ENCODE results near the gene SMIM35. TPM values are rescaled to one million over a fixed set of nuclear protein-coding genes. Genes with fewer than 3 reads are reported as not detected.

SMIM35 gene
- polyA plus RNA-seq, 3 donors from 2014 or later: 0.49 to 1.1 TPM; not detected in 1

GRCh38 chr11:118117790-118118601 lies 31.2 kb upstream of the SMIM35 start:
- Mint-ChIP-seq H3K4me1 (no peaks in the 10 kb centered on the region), H3K27ac (no peak overlapping the region), H3K36me3 (peaks cover 0 to 7% (median 0%) of the 10 kb centered on the region in 3 donors), H3K27me3 (ENCODE audit: low read depth in 3 of 3) (peaks cover 2 to 7% (median 6%) of the 10 kb centered on the region in 3 donors), H3K4me3 (no peak overlapping the region), H3K9me3 (peaks cover 0 to 3% (median 0%) of the 10 kb centered on the region in 6 donors)
- no peak for DNase-seq

GRCh38 chr11:118115048-118115447 lies 28.3 kb upstream of the SMIM35 start:
- no peaks in the 10 kb centered on the region for H3K36me3 Mint-ChIP-seq
- H3K27ac Mint-ChIP-seq: peak overlapping the region in 1 of 6 donors; percentile 31
- DNase-seq: no peak
- H3K27me3 Mint-ChIP-seq (ENCODE audit: low read depth in 3 of 3): peaks cover 2 to 6% (median 6%) of the 10 kb centered on the region in 3 donors
- H3K9me3 Mint-ChIP-seq: no peaks in the 10 kb centered on the region
- no peaks in the 10 kb centered on the region for H3K4me1 Mint-ChIP-seq
- no peak overlapping the region for H3K4me3 Mint-ChIP-seq

- Mint-ChIP-seq H3K4me3 (no peak overlapping the region), H3K36me3 (no peaks in the 10 kb centered on the region), H3K27me3 (ENCODE audit: low read depth in 3 of 3) (peaks cover 2 to 6% (median 6%) of the 10 kb centered on the region in 3 donors), H3K9me3 (no peaks in the 10 kb centered on the region), H3K4me1 (no peaks in the 10 kb centered on the region), H3K27ac (peak overlapping the region in 1 of 6 donors; percentile 31)
- no peak for DNase-seq
Measured at GRCh38 chr11:118114266-118114665, 27.5 kb upstream of the SMIM35 start.

GRCh38 chr11:118112711-118113430 lies 26.1 kb upstream of the SMIM35 start:
- Mint-ChIP-seq H3K36me3 (no peaks in the 10 kb centered on the region), H3K4me3 (no peak overlapping the region), H3K4me1 (no peaks in the 10 kb centered on the region), H3K27me3 (ENCODE audit: low read depth in 3 of 3) (peaks cover 0 to 4% (median 4%) of the 10 kb centered on the region in 3 donors), H3K27ac (no peak overlapping the region), H3K9me3 (no peaks in the 10 kb centered on the region)
- DNase-seq: no peak

GRCh38 chr11:118111744-118112035 lies 24.9 kb upstream of the SMIM35 start:
- Mint-ChIP-seq H3K27ac (no peak overlapping the region), H3K9me3 (no peaks in the 10 kb centered on the region), H3K4me3 (no peak overlapping the region), H3K4me1 (no peaks in the 10 kb centered on the region), H3K36me3 (no peaks in the 10 kb centered on the region), H3K27me3 (ENCODE audit: low read depth in 3 of 3) (peaks cover 0 to 1% (median 0%) of the 10 kb centered on the region in 3 donors)
- no peak for DNase-seq

- H3K27ac Mint-ChIP-seq: no peak overlapping the region
- no peaks in the 10 kb centered on the region for H3K9me3 Mint-ChIP-seq
- H3K27me3 Mint-ChIP-seq (ENCODE audit: low read depth in 3 of 3): peaks cover 0 to 1% (median 0%) of the 10 kb centered on the region in 3 donors
- H3K4me3 Mint-ChIP-seq: no peak overlapping the region
- DNase-seq: no peak
- H3K36me3 Mint-ChIP-seq: no peaks in the 10 kb centered on the region
- no peaks in the 10 kb centered on the region for H3K4me1 Mint-ChIP-seq
Measured at GRCh38 chr11:118111019-118111743, 24.4 kb upstream of the SMIM35 start.

- no peak for DNase-seq
- H3K9me3 Mint-ChIP-seq: no peaks in the 10 kb centered on the region
- H3K4me1 Mint-ChIP-seq: no peaks in the 10 kb centered on the region
- H3K4me3 Mint-ChIP-seq: no peak overlapping the region
- no peaks in the 10 kb centered on the region for H3K36me3 Mint-ChIP-seq
- peaks cover 0 to 3% (median 1%) of the 10 kb centered on the region in 3 donors for H3K27me3 Mint-ChIP-seq (ENCODE audit: low read depth in 3 of 3)
- H3K27ac Mint-ChIP-seq: no peak overlapping the region
Measured at GRCh38 chr11:118109231-118109630, 22.5 kb upstream of the SMIM35 start.

- H3K9me3 Mint-ChIP-seq: no peaks in the 10 kb centered on the region
- H3K27ac Mint-ChIP-seq: no peak overlapping the region
- H3K36me3 Mint-ChIP-seq: no peaks in the 10 kb centered on the region
- H3K27me3 Mint-ChIP-seq (ENCODE audit: low read depth in 3 of 3): peaks cover 0 to 3% (median 1%) of the 10 kb centered on the region in 3 donors
- H3K4me1 Mint-ChIP-seq: no peaks in the 10 kb centered on the region
- no peak overlapping the region for H3K4me3 Mint-ChIP-seq
- no peak for DNase-seq
Measured at GRCh38 chr11:118108513-118108912, 21.8 kb upstream of the SMIM35 start.

GRCh38 chr11:118106789-118107335 lies 20.1 kb upstream of the SMIM35 start:
- H3K27me3 Mint-ChIP-seq (ENCODE audit: low read depth in 3 of 3): peaks cover 0 to 6% (median under 1%) of the 10 kb centered on the region in 3 donors
- no peaks in the 10 kb centered on the region for H3K4me1 Mint-ChIP-seq
- no peak overlapping the region for H3K4me3 Mint-ChIP-seq
- H3K9me3 Mint-ChIP-seq: no peaks in the 10 kb centered on the region
- DNase-seq: no peak
- no peaks in the 10 kb centered on the region for H3K36me3 Mint-ChIP-seq
- H3K27ac Mint-ChIP-seq: no peak overlapping the region

- Mint-ChIP-seq H3K27ac (no peak overlapping the region), H3K4me1 (no peaks in the 10 kb centered on the region), H3K27me3 (ENCODE audit: low read depth in 3 of 3) (peaks cover 0 to 6% (median 0%) of the 10 kb centered on the region in 3 donors), H3K4me3 (no peak overlapping the region), H3K9me3 (no peaks in the 10 kb centered on the region), H3K36me3 (no peaks in the 10 kb centered on the region)
- DNase-seq: no peak
Measured at GRCh38 chr11:118105657-118106305, 19.0 kb upstream of the SMIM35 start.

GRCh38 chr11:118104491-118104890 lies 17.7 kb upstream of the SMIM35 start:
- Mint-ChIP-seq H3K4me3 (no peak overlapping the region), H3K27me3 (ENCODE audit: low read depth in 3 of 3) (peaks cover 0 to 6% (median 3%) of the 10 kb centered on the region in 3 donors), H3K4me1 (no peaks in the 10 kb centered on the region), H3K36me3 (no peaks in the 10 kb centered on the region), H3K9me3 (no peaks in the 10 kb centered on the region), H3K27ac (no peak overlapping the region)
- no peak for DNase-seq

GRCh38 chr11:118102721-118103261 lies 16.0 kb upstream of the SMIM35 start:
- H3K4me1 Mint-ChIP-seq: no peaks in the 10 kb centered on the region
- no peak overlapping the region for H3K4me3 Mint-ChIP-seq
- H3K27ac Mint-ChIP-seq: no peak overlapping the region

GRCh38 chr11:118100691-118101232 lies 14.0 kb upstream of the SMIM35 start:
- DNase-seq: no peak
- no peaks in the 10 kb centered on the region for H3K36me3 Mint-ChIP-seq
- H3K4me1 Mint-ChIP-seq: no peaks in the 10 kb centered on the region
- H3K27me3 Mint-ChIP-seq (ENCODE audit: low read depth in 3 of 3): peaks cover 0 to 11% (median 5%) of the 10 kb centered on the region in 3 donors
- H3K9me3 Mint-ChIP-seq: no peaks in the 10 kb centered on the region
- H3K27ac Mint-ChIP-seq: no peak overlapping the region
- H3K4me3 Mint-ChIP-seq: no peak overlapping the region

More at GRCh38 chr11:118102721-118103261, 16.0 kb upstream of the SMIM35 start:
- Mint-ChIP-seq H3K36me3 (no peaks in the 10 kb centered on the region), H3K9me3 (no peaks in the 10 kb centered on the region), H3K27me3 (ENCODE audit: low read depth in 3 of 3) (peaks cover 0 to 11% (median 5%) of the 10 kb centered on the region in 3 donors)
- no peak for DNase-seq
